Measurements from ENCODE around the gene GSPT1.

GRCh38 chr16:11843206-11843605 is 72.5 kb downstream of the GSPT1 start:
- no peak for TF ChIP-seq POLR2A (IDR thresholded peaks at IDR 0.05)
- TF ChIP-seq, protein P1, sequence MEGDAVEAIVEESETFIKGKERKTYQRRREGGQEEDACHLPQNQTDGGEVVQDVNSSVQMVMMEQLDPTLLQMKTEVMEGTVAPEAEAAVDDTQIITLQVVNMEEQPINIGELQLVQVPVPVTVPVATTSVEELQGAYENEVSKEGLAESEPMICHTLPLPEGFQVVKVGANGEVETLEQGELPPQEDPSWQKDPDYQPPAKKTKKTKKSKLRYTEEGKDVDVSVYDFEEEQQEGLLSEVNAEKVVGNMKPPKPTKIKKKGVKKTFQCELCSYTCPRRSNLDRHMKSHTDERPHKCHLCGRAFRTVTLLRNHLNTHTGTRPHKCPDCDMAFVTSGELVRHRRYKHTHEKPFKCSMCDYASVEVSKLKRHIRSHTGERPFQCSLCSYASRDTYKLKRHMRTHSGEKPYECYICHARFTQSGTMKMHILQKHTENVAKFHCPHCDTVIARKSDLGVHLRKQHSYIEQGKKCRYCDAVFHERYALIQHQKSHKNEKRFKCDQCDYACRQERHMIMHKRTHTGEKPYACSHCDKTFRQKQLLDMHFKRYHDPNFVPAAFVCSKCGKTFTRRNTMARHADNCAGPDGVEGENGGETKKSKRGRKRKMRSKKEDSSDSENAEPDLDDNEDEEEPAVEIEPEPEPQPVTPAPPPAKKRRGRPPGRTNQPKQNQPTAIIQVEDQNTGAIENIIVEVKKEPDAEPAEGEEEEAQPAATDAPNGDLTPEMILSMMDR (IDR thresholded peaks at IDR 0.05): no peak

Measured in Peyer's patch (tissue), 4 donors.